22Rv1 (cell line): Measurements from ENCODE around the gene ACTR3.

Source experiments
- ZFX ChIP-seq: fragments of 450-650 bp; IDR thresholded peaks from 2 replicates; pipeline ENCODE4 v1.6.1; 2017; ENCODE audit warnings: antibody characterized with exemption, borderline replicate concordance
- TF ChIP-seq, protein P1 (sequence below): fragments of 450-650 bp; IDR thresholded peaks from 2 replicates; pipeline ENCODE4 v1.5.1; 2017; ENCODE audit warnings: mild to moderate bottlenecking

DNA sequence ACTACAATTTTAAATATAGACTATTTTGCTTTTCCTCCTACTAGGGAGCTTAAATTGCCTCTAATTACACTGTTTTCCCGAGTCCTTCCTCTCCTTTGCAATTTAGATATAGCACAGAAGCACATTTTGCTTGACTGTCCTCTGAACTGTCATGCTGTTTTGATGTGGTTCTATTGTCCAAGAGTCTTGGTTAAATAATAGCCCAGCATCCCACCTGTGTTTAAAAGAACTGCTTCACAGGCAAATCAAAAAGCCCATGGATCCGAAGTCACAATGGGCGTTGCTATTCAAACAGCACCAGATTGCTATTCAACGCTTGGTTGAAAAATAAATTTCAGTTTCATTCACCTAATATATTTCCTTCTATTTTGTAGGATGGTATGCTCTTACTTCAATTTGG, 22.3 kb upstream of the ACTR3 start:
- TF ChIP-seq, protein P1, sequence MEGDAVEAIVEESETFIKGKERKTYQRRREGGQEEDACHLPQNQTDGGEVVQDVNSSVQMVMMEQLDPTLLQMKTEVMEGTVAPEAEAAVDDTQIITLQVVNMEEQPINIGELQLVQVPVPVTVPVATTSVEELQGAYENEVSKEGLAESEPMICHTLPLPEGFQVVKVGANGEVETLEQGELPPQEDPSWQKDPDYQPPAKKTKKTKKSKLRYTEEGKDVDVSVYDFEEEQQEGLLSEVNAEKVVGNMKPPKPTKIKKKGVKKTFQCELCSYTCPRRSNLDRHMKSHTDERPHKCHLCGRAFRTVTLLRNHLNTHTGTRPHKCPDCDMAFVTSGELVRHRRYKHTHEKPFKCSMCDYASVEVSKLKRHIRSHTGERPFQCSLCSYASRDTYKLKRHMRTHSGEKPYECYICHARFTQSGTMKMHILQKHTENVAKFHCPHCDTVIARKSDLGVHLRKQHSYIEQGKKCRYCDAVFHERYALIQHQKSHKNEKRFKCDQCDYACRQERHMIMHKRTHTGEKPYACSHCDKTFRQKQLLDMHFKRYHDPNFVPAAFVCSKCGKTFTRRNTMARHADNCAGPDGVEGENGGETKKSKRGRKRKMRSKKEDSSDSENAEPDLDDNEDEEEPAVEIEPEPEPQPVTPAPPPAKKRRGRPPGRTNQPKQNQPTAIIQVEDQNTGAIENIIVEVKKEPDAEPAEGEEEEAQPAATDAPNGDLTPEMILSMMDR, result no peak
- no peak for TF ChIP-seq ZFX
